HG03342 (cell line): ENCODE measurements around the gene NRL.

ENCODE experiments used
- ATAC-seq: cut with Tn5 transposase; IDR thresholded peaks from one replicate; pipeline ENCODE4 v1.9.1; 2021; ENCODE audit warnings: mild to moderate bottlenecking, moderate library complexity; ENCODE audit not compliant: unreplicated experiment

The NRL gene

DNA sequence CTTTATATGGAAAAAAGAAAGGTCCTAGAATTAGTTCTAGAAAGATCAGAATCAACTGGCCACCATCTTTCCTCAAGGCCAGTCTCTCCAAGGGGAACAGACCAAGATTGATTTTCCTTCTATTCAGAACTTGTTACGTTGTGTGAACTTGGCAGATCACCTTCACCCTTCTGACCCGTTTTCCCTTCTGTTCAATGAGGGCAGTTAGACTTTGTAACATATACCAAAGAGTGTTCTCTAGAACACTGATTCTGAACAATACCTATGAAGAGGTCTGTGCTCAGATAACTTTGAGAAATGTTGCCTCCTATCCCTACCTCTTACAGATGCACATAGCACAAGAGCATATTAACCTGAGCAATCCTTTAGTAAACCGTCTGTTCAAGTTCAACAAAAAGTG is 31.3 kb downstream of the NRL start:
- no peak for ATAC-seq

GRCh38 chr14:24082411-24083080 is 32.2 kb downstream of the NRL start:
- ATAC-seq: no peak

DNA sequence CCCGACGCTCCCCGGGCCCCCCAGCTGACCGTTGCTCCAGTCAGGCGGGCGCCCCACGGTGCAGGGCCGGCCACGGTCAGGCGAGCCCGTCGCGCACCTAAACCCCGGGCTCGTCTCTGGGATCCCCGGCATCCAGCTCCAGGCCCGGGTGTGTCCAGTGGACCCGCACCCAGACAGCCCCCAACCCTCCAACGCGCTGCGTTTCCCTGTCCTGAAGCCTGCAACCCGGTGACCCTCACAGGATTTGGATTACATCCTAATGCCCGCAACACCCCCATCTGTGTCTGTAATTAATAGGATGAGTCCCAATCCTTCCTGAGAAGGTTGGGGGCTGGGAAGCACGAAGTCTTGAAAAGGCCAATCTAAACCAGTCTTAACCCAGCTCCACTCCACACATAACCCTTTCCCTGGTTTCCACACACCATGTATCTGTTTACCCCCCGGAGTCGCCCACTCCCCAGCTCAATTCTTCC is 33.0 kb downstream of the NRL start:
- no peak for ATAC-seq

- ATAC-seq: peak; percentile 84
These were observed 33.6 kb downstream of the NRL start for GRCh38 chr14:24080888-24081738.

GRCh38 chr14:24080142-24080530 is 34.6 kb downstream of the NRL start:
- ATAC-seq: no peak

GRCh38 chr14:24079491-24080141 is 35.1 kb downstream of the NRL start:
- ATAC-seq: no peak

GRCh38 chr14:24078146-24078545 is 36.6 kb downstream of the NRL start:
- no peak for ATAC-seq

- ATAC-seq: no peak
These were observed 37.7 kb downstream of the NRL start for GRCh38 chr14:24077086-24077485.

GRCh38 chr14:24076302-24076601 is 38.5 kb downstream of the NRL start:
- ATAC-seq: no peak

DNA sequence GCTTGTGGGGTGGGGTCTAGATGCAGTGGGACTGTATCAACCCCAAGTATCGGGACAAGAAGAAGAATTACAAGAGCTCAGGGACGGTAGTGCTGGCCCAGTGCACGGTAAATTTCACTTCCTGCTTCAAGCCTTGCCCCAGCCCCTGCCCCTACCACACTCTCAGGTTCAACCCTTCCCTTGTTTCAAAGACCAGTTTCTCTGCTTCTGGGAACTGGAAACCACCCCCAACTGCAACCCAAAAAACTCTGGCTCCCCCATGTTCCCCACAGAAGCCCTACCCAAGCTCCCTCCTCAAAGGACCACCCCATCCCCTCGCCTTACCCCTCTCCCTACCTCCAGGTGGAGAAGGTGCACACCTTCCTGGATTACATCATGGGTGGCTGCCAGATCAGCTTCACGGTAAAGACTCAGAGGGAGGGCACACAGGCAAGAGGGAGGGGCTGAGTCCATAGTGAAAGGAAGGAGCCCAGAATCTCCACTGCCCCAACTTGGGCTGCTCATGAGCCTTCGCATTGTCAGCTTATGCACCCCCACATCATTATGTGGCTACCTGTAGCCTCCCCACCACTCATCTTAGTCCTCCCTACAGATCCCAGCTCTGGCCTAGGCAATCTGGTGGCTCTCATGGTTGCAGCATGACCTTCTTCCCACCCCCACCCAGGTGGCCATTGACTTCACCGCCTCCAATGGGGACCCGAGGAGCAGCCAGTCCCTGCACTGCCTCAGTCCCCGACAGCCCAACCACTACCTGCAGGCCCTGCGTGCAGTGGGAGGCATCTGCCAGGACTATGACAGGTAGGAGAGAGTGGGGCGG is 39.1 kb downstream of the NRL start:
- no peak for ATAC-seq

GRCh38 chr14:24074625-24075484 is 39.9 kb downstream of the NRL start:
- no peak for ATAC-seq

DNA sequence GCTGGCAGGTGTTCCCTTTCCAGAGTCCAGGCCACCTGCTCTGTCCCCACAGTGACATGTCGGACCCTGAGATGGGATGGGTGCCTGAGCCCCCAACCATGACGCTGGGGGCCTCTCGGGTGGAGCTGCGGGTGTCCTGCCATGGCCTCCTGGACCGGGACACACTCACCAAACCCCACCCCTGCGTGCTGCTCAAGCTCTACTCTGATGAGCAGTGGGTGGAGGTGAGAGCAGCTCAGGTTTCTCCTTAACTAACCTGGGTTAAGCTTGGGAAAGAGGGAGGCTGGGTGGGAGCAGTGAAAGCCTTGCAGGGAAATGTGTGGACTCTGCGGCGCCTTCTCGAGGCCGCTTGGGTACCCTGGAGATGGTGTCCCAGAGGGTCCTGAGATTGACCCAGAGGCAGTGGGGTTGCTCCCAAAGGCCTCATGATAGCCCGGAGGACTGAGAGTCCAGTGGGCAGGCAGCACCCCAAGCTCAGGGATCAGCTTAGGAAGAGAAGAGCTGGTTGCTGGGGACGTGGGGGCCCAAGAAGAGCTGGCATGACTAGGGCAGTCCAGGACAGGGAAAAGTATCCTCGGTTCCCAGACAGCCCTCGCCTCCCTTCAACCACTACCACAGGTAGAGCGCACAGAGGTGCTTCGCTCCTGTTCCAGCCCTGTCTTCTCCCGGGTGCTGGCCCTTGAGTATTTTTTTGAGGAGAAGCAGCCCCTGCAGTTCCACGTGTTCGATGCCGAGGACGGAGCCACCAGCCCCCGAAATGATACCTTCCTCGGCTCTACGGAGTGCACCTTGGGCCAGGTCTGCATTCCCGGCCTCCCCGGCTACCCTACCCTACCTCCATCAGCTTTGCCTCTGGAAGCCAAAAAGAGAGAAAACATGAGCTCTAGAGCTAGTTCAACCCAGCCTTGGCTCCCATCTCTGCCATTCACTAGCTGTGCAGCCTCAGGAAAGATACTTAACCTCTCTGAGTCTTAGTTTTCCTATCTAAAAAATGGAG is 41.6 kb downstream of the NRL start:
- ATAC-seq: no peak

DNA sequence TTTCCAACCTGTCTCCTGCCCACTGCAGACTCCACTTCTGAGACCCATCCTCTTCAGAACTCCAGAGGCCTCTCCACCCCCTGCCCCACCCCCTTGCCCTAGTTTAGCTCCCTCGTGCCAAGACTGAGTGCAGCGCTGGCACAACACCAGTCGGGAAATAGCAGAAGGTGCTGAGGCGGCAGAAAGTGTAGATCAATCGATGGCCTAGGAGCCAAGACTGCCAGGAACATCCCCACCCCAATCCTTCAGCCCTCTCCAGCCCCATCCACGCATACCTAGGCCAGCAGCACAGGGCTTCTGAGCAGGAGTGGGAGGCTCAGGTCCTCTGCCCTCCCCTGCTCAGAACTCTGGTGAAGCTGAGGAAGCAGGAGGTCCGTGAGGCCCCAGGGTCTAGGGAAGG is 42.3 kb downstream of the NRL start:
- ATAC-seq: no peak

- no peak for ATAC-seq
These were observed 42.8 kb downstream of the NRL start for GRCh38 chr14:24071836-24072430.

DNA sequence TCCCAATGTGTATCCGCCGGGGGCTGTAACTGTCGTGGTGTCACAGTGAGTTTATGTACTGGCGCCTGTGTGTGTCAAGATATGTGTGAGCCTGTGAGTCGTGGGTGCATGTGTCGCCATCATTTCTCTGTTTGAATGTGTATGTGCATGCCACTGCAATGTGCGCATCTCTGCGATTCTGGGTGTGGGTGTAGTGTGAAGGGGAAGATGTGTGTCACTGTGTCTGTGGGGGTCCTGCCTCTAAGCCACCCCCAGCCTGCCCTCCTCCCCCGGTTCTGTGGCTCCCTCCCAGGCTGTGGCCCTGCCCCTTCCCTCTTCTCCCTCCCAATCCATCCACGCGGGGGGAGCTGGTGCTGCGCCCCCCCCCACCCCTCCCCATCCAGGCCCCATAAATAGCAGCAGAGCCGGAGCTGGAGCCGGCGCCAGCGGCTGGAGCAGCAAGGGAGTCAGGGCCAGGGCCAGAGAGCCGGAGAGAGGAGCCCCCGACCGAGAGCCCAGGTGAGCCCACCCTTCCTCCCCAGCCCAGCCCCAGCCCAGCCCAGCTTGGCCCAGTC is 43.5 kb downstream of the NRL start, which contains the start of gene CPNE6:
CPNE6 (plus strand) TSS at position 419 of the 554 bp plus-strand sequence. CDS start 1,375 bp downstream, outside the sequence.
- no peak for ATAC-seq

GRCh38 chr14:24070285-24071143 is 44.2 kb downstream of the NRL start:
- no peak for ATAC-seq

- ATAC-seq: no peak
These were observed 45.4 kb downstream of the NRL start for GRCh38 chr14:24069411-24069735.
